Tibial artery (tissue), 4 donors: ENCODE data around the gene CLK2.

Experiments
- DNase-seq, 2 donors: peaks; one replicate each; pipeline ENCODE4 v3.0.0-alpha.2; 2019
- H3K27ac ChIP-seq, 2 donors: fragments of 200-600 bp; sonication (generic) in 1 of 2; 1 replicate in 1 of 2; 2 replicates in 1 of 2; pipeline ENCODE4 v1.5.1; 2018 to 2019; ENCODE audit warnings: mild to moderate bottlenecking in 1 of 2
- H3K27me3 ChIP-seq, 2 donors: fragments of 200-600 bp; sonication (generic) in 1 of 2; one replicate each; pipeline versions ENCODE4 v1.5.1 to v1.6.0; 2016 to 2019
- H3K36me3 ChIP-seq, 3 donors: fragments of 200-600 bp; sonication (generic) in 2 of 3; one replicate each; pipeline ENCODE4 v1.5.1; 2016 to 2019; ENCODE audit warnings: mild to moderate bottlenecking in 2 of 3
- H3K4me1 ChIP-seq, 4 donors: fragments of 200-600 bp; sonication (generic) in 2 of 4; 1 replicate in 3 of 4; 2 replicates in 1 of 4; pipeline ENCODE4 v1.5.1; 2016 to 2019
- H3K4me3 ChIP-seq, 2 donors: fragments of 200-600 bp; sonication (generic) in 1 of 2; 1 replicate in 1 of 2; 2 replicates in 1 of 2; pipeline ENCODE4 v1.5.1; 2018 to 2019; ENCODE audit warnings: mild to moderate bottlenecking in 2 of 2
- H3K9me3 ChIP-seq, 3 donors: fragments of 200-600 bp; sonication (generic) in 1 of 3; one replicate each; pipeline ENCODE4 v1.5.1; 2016 to 2019
- intact Hi-C: fragments of 100-400 bp; cut with DNase I; formaldehyde crosslinking; loops from one replicate; pipeline ENCODE4 v1.15.0; 2023; ENCODE audit warnings: low total_unique reads
- TF ChIP-seq, protein P1 (sequence below), 2 experiments: fragments of 200-600 bp in 1 of 2; fragments of 450-650 bp in 1 of 2; IDR thresholded peaks; one replicate each; pipeline ENCODE4 v1.5.1; 2017 to 2019; ENCODE audit warnings: antibody characterized with exemption in 2 of 2, mild to moderate bottlenecking in 1 of 2, moderate library complexity in 1 of 2

The CLK2 gene

DNA sequence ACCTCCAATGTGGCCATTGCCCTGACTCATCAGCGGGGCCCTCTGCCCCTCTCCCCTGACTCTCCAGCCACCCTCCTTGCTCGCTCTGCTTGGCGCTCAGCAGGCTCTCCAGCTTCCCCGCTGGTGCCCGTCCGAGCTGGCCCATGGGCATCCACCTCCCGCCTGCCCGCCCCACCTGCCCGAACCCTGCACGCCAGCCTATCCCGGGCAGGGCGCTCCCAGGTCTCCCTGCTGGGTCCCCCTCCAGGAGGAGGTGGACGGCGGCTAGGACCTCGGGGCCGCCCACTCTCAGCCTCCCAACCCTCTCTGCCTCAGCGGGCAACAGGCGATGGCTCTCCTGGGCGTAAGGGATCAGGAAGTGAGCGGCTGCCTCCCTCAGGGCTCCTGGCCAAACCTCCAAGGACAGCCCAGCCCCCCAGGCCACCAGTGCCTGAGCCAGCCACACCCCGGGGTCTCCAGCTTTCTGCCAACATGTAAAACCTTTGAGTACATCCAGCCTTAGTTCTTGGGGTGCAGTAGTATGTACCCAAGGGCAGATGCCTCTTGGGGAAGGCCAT lies 14.8 kb upstream of the CLK2 start:
- Histone ChIP-seq H3K27me3 (peaks cover 0 to 3% of the 10 kb centered on the region in 2 donors), H3K36me3 (peaks cover 0 to 5% (median 0%) of the 10 kb centered on the region in 3 donors), H3K9me3 (no peaks in the 10 kb centered on the region), H3K4me3 (no peak overlapping the region), H3K4me1 (no peaks in the 10 kb centered on the region), H3K27ac (no peak overlapping the region)
- intact Hi-C loops, result no loop called here
- DNase-seq, result no peak
- TF ChIP-seq, protein P1, sequence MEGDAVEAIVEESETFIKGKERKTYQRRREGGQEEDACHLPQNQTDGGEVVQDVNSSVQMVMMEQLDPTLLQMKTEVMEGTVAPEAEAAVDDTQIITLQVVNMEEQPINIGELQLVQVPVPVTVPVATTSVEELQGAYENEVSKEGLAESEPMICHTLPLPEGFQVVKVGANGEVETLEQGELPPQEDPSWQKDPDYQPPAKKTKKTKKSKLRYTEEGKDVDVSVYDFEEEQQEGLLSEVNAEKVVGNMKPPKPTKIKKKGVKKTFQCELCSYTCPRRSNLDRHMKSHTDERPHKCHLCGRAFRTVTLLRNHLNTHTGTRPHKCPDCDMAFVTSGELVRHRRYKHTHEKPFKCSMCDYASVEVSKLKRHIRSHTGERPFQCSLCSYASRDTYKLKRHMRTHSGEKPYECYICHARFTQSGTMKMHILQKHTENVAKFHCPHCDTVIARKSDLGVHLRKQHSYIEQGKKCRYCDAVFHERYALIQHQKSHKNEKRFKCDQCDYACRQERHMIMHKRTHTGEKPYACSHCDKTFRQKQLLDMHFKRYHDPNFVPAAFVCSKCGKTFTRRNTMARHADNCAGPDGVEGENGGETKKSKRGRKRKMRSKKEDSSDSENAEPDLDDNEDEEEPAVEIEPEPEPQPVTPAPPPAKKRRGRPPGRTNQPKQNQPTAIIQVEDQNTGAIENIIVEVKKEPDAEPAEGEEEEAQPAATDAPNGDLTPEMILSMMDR (IDR thresholded peaks at IDR 0.05), result no peak

DNA sequence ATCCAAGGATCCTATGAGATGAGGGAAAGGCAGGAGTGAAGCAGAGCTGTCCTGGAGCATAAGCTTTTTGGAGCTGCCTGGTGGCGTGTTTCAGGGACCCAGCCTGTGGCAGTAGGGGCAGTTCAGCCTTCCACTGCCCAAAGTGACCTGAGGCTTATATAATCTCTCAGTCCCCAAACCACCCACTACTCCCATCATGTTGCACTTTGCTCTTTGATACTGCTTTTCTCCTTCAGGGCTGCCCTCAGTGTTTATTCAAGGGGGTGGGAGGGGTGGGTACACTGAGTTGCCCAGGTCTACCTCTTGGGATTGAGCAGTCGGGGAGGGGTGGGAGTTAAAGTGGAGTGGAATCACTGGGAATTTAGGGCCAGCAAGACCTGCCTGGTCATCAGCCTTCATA lies 13.2 kb upstream of the CLK2 start:
- H3K4me3 ChIP-seq, result no peak overlapping the region
- H3K4me1 ChIP-seq, result no peaks in the 10 kb centered on the region
- DNase-seq, result no peak
- intact Hi-C loops, result no loop called here
- TF ChIP-seq, protein P1 (IDR thresholded peaks at IDR 0.05), result no peak
- no peak overlapping the region for H3K27ac ChIP-seq
- peaks cover 0 to 3% of the 10 kb centered on the region in 2 donors for H3K27me3 ChIP-seq
- peaks cover 0 to 5% (median 0%) of the 10 kb centered on the region in 3 donors for H3K36me3 ChIP-seq
- no peaks in the 10 kb centered on the region for H3K9me3 ChIP-seq

DNA sequence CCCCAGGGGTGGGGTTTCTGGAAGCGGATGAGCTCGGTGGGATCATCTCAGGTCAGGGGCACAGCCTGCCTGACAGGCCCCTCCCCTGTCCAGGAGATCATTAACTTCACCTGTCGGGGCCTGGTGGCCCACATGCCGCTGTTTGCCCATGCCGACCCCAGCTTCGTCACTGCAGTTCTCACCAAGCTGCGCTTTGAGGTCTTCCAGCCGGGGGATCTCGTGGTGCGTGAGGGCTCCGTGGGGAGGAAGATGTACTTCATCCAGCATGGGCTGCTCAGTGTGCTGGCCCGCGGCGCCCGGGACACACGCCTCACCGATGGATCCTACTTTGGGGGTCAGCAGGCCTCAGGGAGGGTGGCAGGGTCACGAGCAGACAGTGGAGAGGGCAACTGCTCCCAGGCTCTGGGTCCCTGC lies 12.3 kb upstream of the CLK2 start:
- no peaks in the 10 kb centered on the region for H3K9me3 ChIP-seq
- H3K27ac ChIP-seq, result no peak overlapping the region
- H3K27me3 ChIP-seq, result no peaks in the 10 kb centered on the region
- no peaks in the 10 kb centered on the region for H3K4me1 ChIP-seq
- H3K4me3 ChIP-seq, result no peak overlapping the region
- H3K36me3 ChIP-seq, result peaks cover 0 to 5% (median 0%) of the 10 kb centered on the region in 3 donors
- DNase-seq, result no peak
- intact Hi-C loops, result no loop called here
- TF ChIP-seq, protein P1 (IDR thresholded peaks at IDR 0.05), result no peak

DNA sequence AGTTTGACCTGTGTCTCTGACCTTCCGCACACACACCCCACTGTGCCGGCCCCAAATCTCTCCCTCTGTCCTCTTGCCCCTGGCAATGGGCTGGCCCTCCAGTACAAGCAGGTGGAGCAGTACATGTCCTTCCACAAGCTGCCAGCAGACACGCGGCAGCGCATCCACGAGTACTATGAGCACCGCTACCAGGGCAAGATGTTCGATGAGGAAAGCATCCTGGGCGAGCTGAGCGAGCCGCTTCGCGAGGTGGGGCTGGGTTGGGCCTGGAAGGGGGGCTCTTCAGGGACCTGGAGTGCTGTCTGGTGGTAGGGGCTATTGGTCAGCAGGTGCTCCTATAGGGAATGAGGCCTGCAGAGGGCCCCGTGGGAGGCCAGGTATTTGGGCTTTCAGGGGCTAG lies 11.8 kb upstream of the CLK2 start:
- Histone ChIP-seq H3K27me3 (no peaks in the 10 kb centered on the region), H3K36me3 (peaks cover 0 to 5% (median 0%) of the 10 kb centered on the region in 3 donors), H3K4me3 (no peak overlapping the region), H3K4me1 (no peaks in the 10 kb centered on the region), H3K27ac (no peak overlapping the region), H3K9me3 (no peaks in the 10 kb centered on the region)
- TF ChIP-seq, protein P1 (IDR thresholded peaks at IDR 0.05), result no peak
- DNase-seq, result no peak
- intact Hi-C loops, result no loop called here

DNA sequence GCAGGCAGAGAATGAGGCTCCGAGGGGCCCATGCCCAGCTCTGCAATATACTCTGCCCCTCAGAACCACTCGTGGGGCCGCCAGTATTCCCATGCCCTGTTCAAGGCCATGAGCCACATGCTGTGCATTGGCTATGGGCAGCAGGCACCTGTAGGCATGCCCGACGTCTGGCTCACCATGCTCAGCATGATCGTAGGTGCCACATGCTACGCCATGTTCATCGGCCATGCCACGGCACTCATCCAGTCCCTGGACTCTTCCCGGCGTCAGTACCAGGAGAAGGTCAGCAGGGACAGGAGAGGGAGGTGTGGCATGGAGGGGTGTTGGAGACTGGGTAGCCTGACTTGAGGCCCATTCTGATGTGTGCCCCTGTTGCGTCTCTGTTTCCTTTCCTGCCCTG lies 11.2 kb upstream of the CLK2 start:
- TF ChIP-seq, protein P1 (IDR thresholded peaks at IDR 0.05), result no peak
- Histone ChIP-seq H3K27ac (no peak overlapping the region), H3K4me1 (no peaks in the 10 kb centered on the region), H3K4me3 (no peak overlapping the region), H3K9me3 (no peaks in the 10 kb centered on the region), H3K27me3 (no peaks in the 10 kb centered on the region), H3K36me3 (peaks cover 0 to 5% (median 0%) of the 10 kb centered on the region in 3 donors)
- DNase-seq, result no peak
- intact Hi-C loops, result no loop called here
